ENCODE data around the gene ZKSCAN1. TPM values are rescaled to one million over a fixed set of nuclear protein-coding genes. Genes with fewer than 3 reads are reported as not detected.

The ZKSCAN1 gene
- total RNA-seq (2022; extraction: Qiagen RNA extraction) = 7.5 to 12.8 TPM (median 10.7 TPM) in 5 replicates

DNA sequence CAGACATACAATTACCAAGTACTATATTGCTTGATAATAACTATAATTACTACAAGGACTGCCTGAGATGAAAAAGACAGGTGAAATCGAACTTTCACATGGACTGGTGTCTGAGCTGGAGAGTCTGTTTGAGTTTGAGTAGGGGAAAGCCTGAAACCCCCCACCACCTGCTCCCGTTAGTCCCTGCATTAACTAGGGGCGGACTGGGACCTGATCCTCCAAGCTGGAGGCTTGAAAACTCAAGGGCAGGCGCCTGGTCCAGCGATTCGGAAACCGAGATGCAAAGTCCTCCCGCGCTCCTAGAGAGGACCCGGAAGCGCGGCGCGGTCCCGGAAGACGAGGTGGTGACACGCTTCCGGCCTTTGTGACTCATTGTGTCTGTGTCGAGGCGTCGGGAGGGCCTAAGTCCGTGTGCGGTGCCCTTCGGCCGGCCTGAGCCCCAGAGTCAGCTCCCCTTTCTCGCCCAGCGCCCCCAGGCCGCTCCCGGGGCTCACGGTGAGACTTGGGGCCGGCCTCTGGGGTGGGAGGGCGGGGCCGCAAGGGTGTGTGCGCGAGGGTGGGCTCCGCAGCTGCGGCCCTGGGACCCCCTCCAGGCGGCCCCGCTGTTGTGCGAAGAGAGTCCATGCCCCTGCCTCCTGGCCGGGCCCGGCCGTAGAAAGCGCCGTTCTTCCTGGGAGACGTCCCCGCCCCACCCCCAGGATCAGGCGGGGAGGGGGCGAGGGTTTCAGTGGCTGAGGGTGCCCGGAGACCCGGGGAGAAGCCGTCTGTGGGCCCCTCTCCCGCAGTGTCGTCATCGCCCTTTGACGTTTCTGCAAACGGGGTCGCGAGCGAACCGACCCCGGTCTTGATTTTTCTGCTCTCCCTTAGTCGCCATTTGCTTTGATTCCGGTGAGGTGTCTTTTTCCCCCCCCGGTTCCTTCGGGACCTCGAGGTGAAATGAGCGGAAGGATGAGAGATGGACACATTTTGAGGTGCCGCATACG lies at the start of gene ZKSCAN1:
ZKSCAN1 (plus strand) TSS at position 365 of the 983 bp plus-strand sequence. CDS start 7,911 bp downstream, outside the sequence.

GRCh38 chr7:99975782-99976521 lies 39.4 kb upstream of the ZKSCAN1 start, which contains the start of gene AZGP1:
AZGP1 (minus strand) TSS chr7:99976031; CDS start chr7:99976020, 11 bp downstream.

GRCh38 chr7:100049441-100050291 lies 34.3 kb downstream of the ZKSCAN1 start, which contains the start of gene ZSCAN21:
ZSCAN21 (plus strand) TSS chr7:100049774; CDS start chr7:100057007, 7,233 bp downstream.

GRCh38 chr7:100081535-100082102 lies 66.2 kb downstream of the ZKSCAN1 start, which contains the start of gene ZNF3:
ZNF3 (minus strand) TSS chr7:100081723; CDS start chr7:100077357, 4,366 bp downstream.

DNA sequence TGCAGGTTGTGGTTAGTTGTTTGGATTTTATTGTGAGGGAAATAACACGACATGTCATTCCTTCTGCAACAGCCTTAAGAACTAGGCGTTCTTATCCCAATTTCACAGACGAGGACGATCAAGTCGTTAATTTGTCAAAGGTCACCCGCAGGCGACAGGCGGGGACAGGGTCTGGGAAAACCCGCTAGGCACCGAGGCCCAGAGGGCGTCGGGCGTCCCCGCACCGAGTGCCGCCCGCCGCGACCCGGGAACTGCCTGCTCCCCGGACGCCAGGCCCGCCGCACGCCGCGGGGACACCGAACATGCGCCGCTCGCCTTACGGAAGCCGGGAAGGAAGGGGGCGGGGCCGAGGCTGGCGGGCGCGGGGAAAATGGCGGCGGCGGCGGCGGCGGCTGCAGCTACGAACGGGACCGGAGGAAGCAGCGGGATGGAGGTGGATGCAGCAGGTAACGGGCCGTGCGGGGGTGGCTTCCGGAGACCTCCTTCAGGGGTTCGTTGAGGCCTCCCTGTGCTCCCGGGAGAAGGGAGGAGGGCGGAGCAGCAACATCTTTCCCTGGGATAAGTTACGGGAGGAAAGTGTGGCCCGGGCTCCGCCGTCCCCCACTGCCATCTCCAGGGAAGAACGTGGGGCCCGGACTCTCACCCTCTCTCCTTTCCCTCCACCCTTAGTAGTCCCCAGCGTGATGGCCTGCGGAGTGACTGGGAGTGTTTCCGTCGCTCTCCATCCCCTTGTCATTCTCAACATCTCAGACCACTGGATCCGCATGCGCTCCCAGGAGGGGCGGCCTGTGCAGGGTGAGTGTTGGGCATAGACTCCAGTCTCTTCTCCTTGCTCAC lies 73.4 kb downstream of the ZKSCAN1 start, which contains the start of gene COPS6:
COPS6 (plus strand) TSS at position 349 of the 837 bp plus-strand sequence; CDS start at position 371, 22 bp downstream.

Other genes starting within 250 kb of the ZKSCAN1 start
- 0.05 to 0.14 TPM (median 0.08 TPM) in 4 of 5 replicates, not detected in the other for gene CYP3A4, start 231.4 kb upstream of the ZKSCAN1 start, total RNA-seq (2022; extraction: Qiagen RNA extraction)
- not detected in 5 replicates for gene CYP3A43, start 187.6 kb upstream of the ZKSCAN1 start, total RNA-seq (2022; extraction: Qiagen RNA extraction)
- gene OR2AE1, start 138.6 kb upstream of the ZKSCAN1 start, total RNA-seq (2022; extraction: Qiagen RNA extraction) = not detected in 5 replicates
- gene TRIM4, start 96.1 kb upstream of the ZKSCAN1 start, total RNA-seq (2022; extraction: Qiagen RNA extraction) = 24.5 to 26.8 TPM (median 25.8 TPM) in 5 replicates
- gene GJC3, start 86.0 kb upstream of the ZKSCAN1 start, total RNA-seq (2022; extraction: Qiagen RNA extraction) = 0.08 to 0.15 TPM (median 0.09 TPM) in 3 of 5 replicates, not detected in the others
- gene AZGP1, start 39.6 kb upstream of the ZKSCAN1 start, total RNA-seq (2022; extraction: Qiagen RNA extraction) = 0.21 to 0.22 TPM in 2 of 5 replicates, not detected in the others
- gene ZSCAN21, start 34.2 kb downstream of the ZKSCAN1 start, total RNA-seq (2022; extraction: Qiagen RNA extraction) = 10.5 to 11.7 TPM (median 11.0 TPM) in 5 replicates
- gene ZNF3, start 66.1 kb downstream of the ZKSCAN1 start, total RNA-seq (2022; extraction: Qiagen RNA extraction) = 18.4 to 21.8 TPM (median 20.4 TPM) in 5 replicates
- gene COPS6, start 73.4 kb downstream of the ZKSCAN1 start, total RNA-seq (2022; extraction: Qiagen RNA extraction) = 155 to 191 TPM (median 173 TPM) in 5 replicates
- 214 to 235 TPM (median 230 TPM) in 5 replicates for gene MCM7, start 85.8 kb downstream of the ZKSCAN1 start, total RNA-seq (2022; extraction: Qiagen RNA extraction)
- 12.2 to 13.3 TPM (median 12.9 TPM) in 5 replicates for gene AP4M1, start 86.0 kb downstream of the ZKSCAN1 start, total RNA-seq (2022; extraction: Qiagen RNA extraction)
- 54.7 to 70.6 TPM (median 67.5 TPM) in 5 replicates for gene TAF6, start 103.8 kb downstream of the ZKSCAN1 start, total RNA-seq (2022; extraction: Qiagen RNA extraction)
- 8.1 to 10.4 TPM (median 9.5 TPM) in 5 replicates for gene CNPY4, start 104.0 kb downstream of the ZKSCAN1 start, total RNA-seq (2022; extraction: Qiagen RNA extraction)
- gene MBLAC1, start 111.4 kb downstream of the ZKSCAN1 start, total RNA-seq (2022; extraction: Qiagen RNA extraction) = 1.8 to 2.7 TPM (median 2.5 TPM) in 5 replicates
- gene LAMTOR4, start 133.3 kb downstream of the ZKSCAN1 start, total RNA-seq (2022; extraction: Qiagen RNA extraction) = 122 to 148 TPM (median 137 TPM) in 5 replicates
- 7.3 to 14.2 TPM (median 12.1 TPM) in 5 replicates for gene TRAPPC14, start 143.1 kb downstream of the ZKSCAN1 start, total RNA-seq (2022; extraction: Qiagen RNA extraction)
- gene GAL3ST4, start 153.0 kb downstream of the ZKSCAN1 start, total RNA-seq (2022; extraction: Qiagen RNA extraction) = 0.04 to 0.09 TPM (median 0.05 TPM) in 4 of 5 replicates, not detected in the other
- 0.39 to 0.75 TPM (median 0.69 TPM) in 5 replicates for gene GPC2, start 161.8 kb downstream of the ZKSCAN1 start, total RNA-seq (2022; extraction: Qiagen RNA extraction)
- 0.16 to 0.35 TPM (median 0.24 TPM) in 4 of 5 replicates, not detected in the other for gene STAG3, start 162.3 kb downstream of the ZKSCAN1 start, total RNA-seq (2022; extraction: Qiagen RNA extraction)
- not detected in 5 replicates for gene PVRIG, start 204.4 kb downstream of the ZKSCAN1 start, total RNA-seq (2022; extraction: Qiagen RNA extraction)